Neural cell (in vitro differentiated cells): ENCODE data around the gene PDE4D. TPM values are rescaled to one million over a fixed set of nuclear protein-coding genes. Genes with fewer than 3 reads are reported as not detected.
A peak's percentile ranks its signal among the peaks of the same experiment; 100 is the strongest.

Source experiments
- H2AFZ ChIP-seq: fragments of 200-600, 300-800 bp; sonication (generic), shearing (Covaris generic); 2 replicates; pipeline ENCODE4 v1.6.0; 2014; ENCODE audit warnings: low read depth, mild to moderate bottlenecking, antibody characterized with exemption, low read length, moderate library complexity
- H3F3A ChIP-seq: fragments of 200-600 bp; shearing (Covaris generic); 2 replicates; pipeline ENCODE4 v1.6.1; 2016; ENCODE audit warnings: mild to moderate bottlenecking, moderate library complexity, mixed read lengths, antibody characterized with exemption, low read length; ENCODE audit not compliant: insufficient read depth, poor library complexity, severe bottlenecking
- H3K27ac ChIP-seq: fragments of 200-600, 300-800 bp; sonication (generic), shearing (Covaris generic); 2 replicates; pipeline ENCODE4 v1.5.1; 2014; ENCODE audit warnings: mild to moderate bottlenecking, low read length, moderate library complexity
- H3K27me3 ChIP-seq: fragments of 300-800, 200-600 bp; sonication (generic), shearing (Covaris generic); 2 replicates; pipeline ENCODE4 v1.6.0; 2014; ENCODE audit warnings: mild to moderate bottlenecking, low read depth, low read length, moderate library complexity; ENCODE audit not compliant: insufficient read depth
- H3K36me3 ChIP-seq: fragments of 300-800, 200-600 bp; sonication (generic), shearing (Covaris generic); 2 replicates; pipeline ENCODE4 v1.5.1; 2014; ENCODE audit warnings: mild to moderate bottlenecking, antibody characterized with exemption, low read length, moderate library complexity; ENCODE audit not compliant: insufficient read depth
- H3K4me2 ChIP-seq: fragments of 300-800, 200-600 bp; sonication (generic), shearing (Covaris generic); 2 replicates; pipeline ENCODE4 v1.6.0; 2014; ENCODE audit warnings: mild to moderate bottlenecking, low read length
- H3K4me3 ChIP-seq: fragments of 300-800, 200-600 bp; sonication (generic), shearing (Covaris generic); 2 replicates; pipeline ENCODE4 v1.5.1; 2014; ENCODE audit warnings: mild to moderate bottlenecking, low read length, moderate library complexity
- H3K79me2 ChIP-seq: fragments of 200-600 bp; shearing (Covaris generic); replicated peaks from 2 replicates; pipeline ENCODE4 v1.6.0; 2014; ENCODE audit warnings: mild to moderate bottlenecking, low read length, moderate library complexity; ENCODE audit not compliant: insufficient read depth
- H3K9ac ChIP-seq: fragments of 300-800, 200-600 bp; sonication (generic), shearing (Covaris generic); 2 replicates; pipeline ENCODE4 v1.6.1; 2016; ENCODE audit warnings: mild to moderate bottlenecking, low read length, mixed read lengths
- H3K9me2 ChIP-seq: fragments of 200-600 bp; shearing (Covaris generic); 2 replicates; pipeline ENCODE4 v1.6.1; 2016; ENCODE audit warnings: mild to moderate bottlenecking, low read length, mixed read lengths; ENCODE audit not compliant: insufficient read depth
- H3K9me3 ChIP-seq: fragments of 200-600, 300-800 bp; sonication (generic), shearing (Covaris generic); 2 replicates; pipeline ENCODE4 v1.6.1; 2016; ENCODE audit warnings: mild to moderate bottlenecking, mixed run types, low read length, moderate library complexity, mixed read lengths
- H4K20me1 ChIP-seq: fragments of 200-600 bp; shearing (Covaris generic); 2 replicates; pipeline ENCODE4 v1.6.1; 2016; ENCODE audit warnings: mild to moderate bottlenecking, mixed run types; ENCODE audit not compliant: insufficient read depth
- EP300 ChIP-seq: fragments of 450-650 bp; conservative IDR thresholded peaks from 2 replicates; pipeline ENCODE4 v1.6.1; 2014; ENCODE audit warnings: antibody characterized with exemption, mild to moderate bottlenecking, moderate library complexity; ENCODE audit not compliant: poor library complexity, severe bottlenecking
- EZH2 ChIP-seq: fragments of 200-600, 300-800 bp; shearing (Covaris generic), sonication (generic); IDR thresholded peaks from 2 replicates; pipeline ENCODE4 v1.6.1; 2014; ENCODE audit warnings: antibody characterized with exemption, low read length, borderline replicate concordance, mild to moderate bottlenecking; ENCODE audit not compliant: insufficient read depth, poor library complexity, severe bottlenecking
- MXI1 ChIP-seq: fragments of 450-650 bp; conservative IDR thresholded peaks from 2 replicates; pipeline ENCODE4 v1.6.1; 2014; ENCODE audit warnings: antibody characterized with exemption, mild to moderate bottlenecking; ENCODE audit not compliant: poor library complexity, severe bottlenecking
- POLR2AphosphoS5 ChIP-seq: IDR thresholded peaks from 2 replicates; pipeline ENCODE4 v1.6.1; 2012
- RAD21 ChIP-seq: fragments of 450-650 bp; conservative IDR thresholded peaks from 2 replicates; pipeline ENCODE4 v1.6.1; 2014; ENCODE audit warnings: antibody characterized with exemption, mild to moderate bottlenecking, moderate library complexity
- REST ChIP-seq: IDR thresholded peaks from 2 replicates; pipeline ENCODE4 v1.6.1; 2012; ENCODE audit warnings: borderline replicate concordance
- SMC3 ChIP-seq: fragments of 450-650 bp; conservative IDR thresholded peaks from 2 replicates; pipeline ENCODE4 v1.6.1; 2014; ENCODE audit warnings: antibody characterized with exemption, mild to moderate bottlenecking, moderate library complexity; ENCODE audit not compliant: poor library complexity
- TAF1 ChIP-seq: IDR thresholded peaks from 2 replicates; pipeline ENCODE4 v1.6.1; 2012; ENCODE audit warnings: low read depth
- polyA plus RNA-seq: library from polyadenylated mRNA; depleted of rRNA; stranded (reverse); fragments of >200 nt; gene quantifications from 2 replicates; pipeline ENCODE4 v1.2.3, GENCODE V29; 2014
- TF ChIP-seq, protein P1 (sequence below): fragments of 450-650 bp; IDR thresholded peaks from 2 replicates; pipeline ENCODE4 v1.5.1; 2014; ENCODE audit warnings: antibody characterized with exemption, mild to moderate bottlenecking, moderate library complexity; ENCODE audit not compliant: poor library complexity, severe bottlenecking

Gene PDE4D
- polyA plus RNA-seq, 1 donor from 2014 or later = 42.8 TPM

DNA sequence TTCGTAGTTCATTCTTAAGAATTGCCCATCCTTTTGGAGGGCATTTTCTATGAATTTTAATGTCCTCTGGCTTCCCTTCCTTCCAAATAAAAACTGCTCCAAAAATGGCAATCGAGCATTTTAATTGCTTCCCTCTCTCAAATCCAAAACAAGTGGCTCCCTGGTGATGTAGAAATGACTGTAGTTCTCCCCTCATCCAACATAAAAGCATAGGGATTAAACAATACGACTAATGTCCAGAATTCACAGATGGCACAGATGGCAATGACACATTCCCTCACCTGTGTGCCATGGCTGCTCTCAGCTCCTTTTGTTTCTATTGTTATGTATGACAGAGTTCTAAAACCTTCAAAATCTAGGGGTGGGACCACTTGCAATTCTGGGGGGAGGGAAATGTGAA is 893.3 kb downstream of the PDE4D start:
- Histone ChIP-seq H3K9me2 (no peaks in the 10 kb centered on the region), H3K4me3 (no peak overlapping the region), H3K79me2 (peaks cover 11% of the 10 kb centered on the region), H4K20me1 (no peaks in the 10 kb centered on the region), H3K9me3 (no peaks in the 10 kb centered on the region), H2AFZ (no peak overlapping the region), H3K4me2 (no peak overlapping the region), H3K27ac (peak overlapping the region; percentile 40), H3K36me3 (no peaks in the 10 kb centered on the region), H3K9ac (no peak overlapping the region), H3K27me3 (no peaks in the 10 kb centered on the region), H3F3A (peaks cover 3% of the 10 kb centered on the region)
- no peak for TF ChIP-seq SMC3
- TF ChIP-seq, protein P1, sequence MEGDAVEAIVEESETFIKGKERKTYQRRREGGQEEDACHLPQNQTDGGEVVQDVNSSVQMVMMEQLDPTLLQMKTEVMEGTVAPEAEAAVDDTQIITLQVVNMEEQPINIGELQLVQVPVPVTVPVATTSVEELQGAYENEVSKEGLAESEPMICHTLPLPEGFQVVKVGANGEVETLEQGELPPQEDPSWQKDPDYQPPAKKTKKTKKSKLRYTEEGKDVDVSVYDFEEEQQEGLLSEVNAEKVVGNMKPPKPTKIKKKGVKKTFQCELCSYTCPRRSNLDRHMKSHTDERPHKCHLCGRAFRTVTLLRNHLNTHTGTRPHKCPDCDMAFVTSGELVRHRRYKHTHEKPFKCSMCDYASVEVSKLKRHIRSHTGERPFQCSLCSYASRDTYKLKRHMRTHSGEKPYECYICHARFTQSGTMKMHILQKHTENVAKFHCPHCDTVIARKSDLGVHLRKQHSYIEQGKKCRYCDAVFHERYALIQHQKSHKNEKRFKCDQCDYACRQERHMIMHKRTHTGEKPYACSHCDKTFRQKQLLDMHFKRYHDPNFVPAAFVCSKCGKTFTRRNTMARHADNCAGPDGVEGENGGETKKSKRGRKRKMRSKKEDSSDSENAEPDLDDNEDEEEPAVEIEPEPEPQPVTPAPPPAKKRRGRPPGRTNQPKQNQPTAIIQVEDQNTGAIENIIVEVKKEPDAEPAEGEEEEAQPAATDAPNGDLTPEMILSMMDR = no peak

- Histone ChIP-seq H4K20me1 (no peaks in the 10 kb centered on the region), H3K27me3 (no peaks in the 10 kb centered on the region), H3K79me2 (peaks cover 11% of the 10 kb centered on the region), H3K4me3 (no peak overlapping the region), H3K4me2 (no peak overlapping the region), H2AFZ (no peak overlapping the region), H3F3A (peaks cover 3% of the 10 kb centered on the region), H3K27ac (peak overlapping the region; percentile 45), H3K9me2 (no peaks in the 10 kb centered on the region), H3K9me3 (no peaks in the 10 kb centered on the region), H3K9ac (no peak overlapping the region), H3K36me3 (no peaks in the 10 kb centered on the region)
- TF ChIP-seq RAD21 (no peak), TAF1 (no peak), MXI1 (no peak), SMC3 (no peak), REST (no peak), EP300 (no peak), EZH2 (no peak), POLR2AphosphoS5 (no peak)
- TF ChIP-seq, protein P1 = no peak
Observed at GRCh38 chr5:58999804-59000203, 893.7 kb downstream of the PDE4D start.
